Loucy (cell line): ENCODE measurements around the gene GPBAR1.

ENCODE experiments used
- H2AFZ ChIP-seq: fragments of 200-600 bp; sonication (generic); 2 replicates; pipeline ENCODE4 v1.6.0; 2016; ENCODE audit warnings: antibody characterized with exemption, mild to moderate bottlenecking, low read length, moderate library complexity
- H3F3A ChIP-seq: fragments of 200-600 bp; 2 replicates; pipeline ENCODE4 v1.6.0; 2016; ENCODE audit warnings: antibody characterized with exemption, low read depth, mild to moderate bottlenecking
- H3K27me3 ChIP-seq: fragments of 200-600 bp; sonication (generic); 2 replicates; pipeline ENCODE4 v1.6.1; 2014; ENCODE audit warnings: low read length, mild to moderate bottlenecking; ENCODE audit not compliant: insufficient read depth, poor library complexity, severe bottlenecking
- H3K36me3 ChIP-seq: fragments of 200-600 bp; sonication (generic); 2 replicates; pipeline ENCODE4 v1.6.1; 2016; ENCODE audit warnings: low read length; ENCODE audit not compliant: insufficient read depth
- H3K4me1 ChIP-seq: fragments of 200-600 bp; sonication (generic); 2 replicates; pipeline ENCODE4 v1.5.1; 2014; ENCODE audit warnings: low read length, mild to moderate bottlenecking; ENCODE audit not compliant: insufficient read depth, poor library complexity, severe bottlenecking
- H3K4me2 ChIP-seq: fragments of 200-600 bp; sonication (generic); 2 replicates; pipeline ENCODE4 v1.6.0; 2014; ENCODE audit warnings: antibody characterized with exemption, low read length, low read depth, mild to moderate bottlenecking; ENCODE audit not compliant: poor library complexity, severe bottlenecking
- H3K4me3 ChIP-seq: fragments of 200-600 bp; sonication (generic); 2 replicates; pipeline ENCODE4 v1.5.1; 2014; ENCODE audit warnings: low read length, mild to moderate bottlenecking, mixed read lengths; ENCODE audit not compliant: poor library complexity, severe bottlenecking
- H3K79me2 ChIP-seq: fragments of 200-600 bp; sonication (generic); 2 replicates; pipeline ENCODE4 v1.6.1; 2014; ENCODE audit warnings: low read length; ENCODE audit not compliant: insufficient read depth
- H3K9ac ChIP-seq: fragments of 200-600 bp; sonication (generic); 2 replicates; pipeline ENCODE4 v1.6.0; 2014; ENCODE audit warnings: mild to moderate bottlenecking, low read depth, low read length, moderate library complexity; ENCODE audit not compliant: poor library complexity, severe bottlenecking
- H3K9me2 ChIP-seq: fragments of 200-600 bp; sonication (generic); replicated peaks from 2 replicates; pipeline ENCODE4 v1.6.1; 2016; ENCODE audit warnings: low read depth, low read length, mixed read lengths
- H3K9me3 ChIP-seq: fragments of 200-600 bp; sonication (generic); 2 replicates; pipeline ENCODE4 v1.6.1; 2014; ENCODE audit warnings: mild to moderate bottlenecking, antibody characterized with exemption, low read length, low read depth; ENCODE audit not compliant: insufficient read depth
- H4K20me1 ChIP-seq: fragments of 200-600 bp; sonication (generic); 2 replicates; pipeline ENCODE4 v1.6.0; 2014; ENCODE audit warnings: antibody characterized with exemption, low read length, mild to moderate bottlenecking; ENCODE audit not compliant: insufficient read depth, poor library complexity, severe bottlenecking
- CTCF ChIP-seq: fragments of 200-600 bp; sonication (generic); conservative IDR thresholded peaks from 2 replicates; pipeline ENCODE4 v1.5.1; 2014; ENCODE audit warnings: mild to moderate bottlenecking, antibody characterized with exemption, low read length
- EZH2phosphoT487 ChIP-seq: fragments of 200-600 bp; IDR thresholded peaks from 2 replicates; pipeline ENCODE4 v1.6.1; 2018; ENCODE audit warnings: antibody characterized with exemption, mild to moderate bottlenecking, moderate library complexity, borderline replicate concordance

The GPBAR1 gene

GRCh38 chr2:218233543-218233942, 27.3 kb upstream of the GPBAR1 start:
- Histone ChIP-seq H3K4me1 (peaks cover 29% of the 10 kb centered on the region), H3K36me3 (peaks cover 86% of the 10 kb centered on the region), H3K9me2 (no peaks in the 10 kb centered on the region), H2AFZ (no peak overlapping the region), H3K4me3 (no peak overlapping the region), H3K9me3 (no peaks in the 10 kb centered on the region), H3F3A (peaks cover 12% of the 10 kb centered on the region), H3K9ac (no peak overlapping the region), H3K27me3 (no peaks in the 10 kb centered on the region), H3K4me2 (no peak overlapping the region), H3K79me2 (peaks cover 56% of the 10 kb centered on the region), H4K20me1 (peaks cover 4% of the 10 kb centered on the region)
- no peak for TF ChIP-seq EZH2phosphoT487
- TF ChIP-seq CTCF: no peak

GRCh38 chr2:218234521-218234920, 26.3 kb upstream of the GPBAR1 start:
- Histone ChIP-seq H3K4me3 (no peak overlapping the region), H3K9me2 (no peaks in the 10 kb centered on the region), H4K20me1 (peaks cover 4% of the 10 kb centered on the region), H3K27me3 (no peaks in the 10 kb centered on the region), H3K36me3 (peaks cover 91% of the 10 kb centered on the region), H3K9me3 (no peaks in the 10 kb centered on the region), H2AFZ (no peak overlapping the region), H3K4me1 (peaks cover 21% of the 10 kb centered on the region), H3K4me2 (no peak overlapping the region), H3K79me2 (peaks cover 59% of the 10 kb centered on the region), H3F3A (peaks cover 6% of the 10 kb centered on the region; the same call in 1 of the 2 replicates), H3K9ac (no peak overlapping the region)
- TF ChIP-seq CTCF: no peak
- no peak for TF ChIP-seq EZH2phosphoT487

GRCh38 chr2:218235017-218235416, 25.8 kb upstream of the GPBAR1 start:
- Histone ChIP-seq H3K36me3 (peaks cover 91% of the 10 kb centered on the region), H3K79me2 (peaks cover 59% of the 10 kb centered on the region), H3F3A (peaks cover under 1% of the 10 kb centered on the region; the same call in 1 of the 2 replicates), H3K4me1 (peaks cover 16% of the 10 kb centered on the region), H2AFZ (no peak overlapping the region), H3K9me2 (no peaks in the 10 kb centered on the region), H3K27me3 (no peaks in the 10 kb centered on the region), H3K9ac (no peak overlapping the region), H3K4me2 (no peak overlapping the region), H4K20me1 (peaks cover 4% of the 10 kb centered on the region), H3K9me3 (no peaks in the 10 kb centered on the region), H3K4me3 (no peak overlapping the region)
- TF ChIP-seq EZH2phosphoT487 (no peak), CTCF (no peak)
